GM19193 (cell line): Measurements from ENCODE around the gene INPP5D.

Experiments used
- POLR2A ChIP-seq: IDR thresholded peaks from 4 replicates; pipeline ENCODE4 v1.6.1; 2011; ENCODE audit not compliant: insufficient read depth, insufficient read length; ENCODE audit errors: extremely low read depth

Gene INPP5D

DNA sequence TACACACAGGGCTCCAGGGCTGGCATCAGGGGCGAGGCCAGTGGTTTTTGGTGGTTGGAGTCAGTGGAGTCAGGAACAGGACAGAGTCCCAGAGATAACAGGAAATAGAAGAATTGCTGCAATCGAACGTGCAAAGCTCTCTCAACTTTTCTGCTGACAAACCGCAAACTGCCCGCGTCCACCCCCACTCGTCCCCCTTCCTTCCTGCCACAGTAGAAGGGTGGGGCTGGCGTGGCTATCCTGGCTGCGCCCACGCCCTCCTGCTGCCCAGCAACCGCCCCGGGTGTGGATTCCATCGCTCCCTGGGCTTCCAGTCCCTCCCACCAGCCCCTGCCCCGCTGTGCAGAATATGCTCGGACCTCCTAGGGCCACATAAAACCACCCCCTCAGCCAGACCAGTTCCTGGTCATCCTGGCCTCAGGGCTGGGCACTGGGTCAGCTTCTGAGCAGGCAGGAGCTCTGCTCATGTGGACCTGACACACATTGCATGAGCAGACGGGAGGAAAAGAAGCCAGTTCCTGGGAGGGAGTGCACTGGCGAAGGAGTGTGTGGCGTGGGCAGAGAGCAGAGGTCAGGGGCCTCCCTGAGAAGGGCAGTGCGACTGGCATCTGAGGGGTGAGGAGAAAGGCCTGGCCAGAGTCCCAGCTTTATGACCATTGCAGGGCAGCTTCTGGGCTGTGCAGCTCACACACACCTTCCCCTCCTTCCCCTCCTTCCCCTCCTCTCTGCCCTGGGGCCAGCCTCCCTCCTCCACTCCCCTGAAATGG, 105.9 kb downstream of the INPP5D start:
- peak; percentile 23 for TF ChIP-seq POLR2A

- TF ChIP-seq POLR2A: no peak
Measured at GRCh38 chr2:233168445-233168844, 108.3 kb downstream of the INPP5D start.

DNA sequence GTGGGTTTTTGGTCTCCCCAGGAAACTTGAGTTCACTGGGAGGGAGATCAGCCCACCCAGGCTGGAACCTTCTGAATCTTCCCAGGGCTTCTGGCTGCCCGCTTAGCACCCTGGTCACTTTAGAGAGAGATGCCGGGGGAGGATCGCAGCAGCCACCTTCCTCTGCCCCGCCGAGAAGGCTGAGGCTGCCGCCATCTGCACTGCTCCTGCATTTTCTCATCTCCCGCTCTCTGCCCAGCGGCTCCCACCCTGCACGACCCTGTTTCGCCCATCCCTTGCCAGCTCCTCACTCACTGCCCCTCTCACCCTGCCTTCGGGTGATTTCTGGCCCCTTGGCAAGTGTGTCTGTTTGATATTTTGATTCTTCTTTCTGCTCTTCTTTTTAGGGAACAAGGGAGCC, 108.8 kb downstream of the INPP5D start:
- no peak for TF ChIP-seq POLR2A

- TF ChIP-seq POLR2A: no peak
Measured at GRCh38 chr2:233171344-233171743, 111.2 kb downstream of the INPP5D start.

- no peak for TF ChIP-seq POLR2A
Measured at GRCh38 chr2:233173115-233173514, 113.0 kb downstream of the INPP5D start.

DNA sequence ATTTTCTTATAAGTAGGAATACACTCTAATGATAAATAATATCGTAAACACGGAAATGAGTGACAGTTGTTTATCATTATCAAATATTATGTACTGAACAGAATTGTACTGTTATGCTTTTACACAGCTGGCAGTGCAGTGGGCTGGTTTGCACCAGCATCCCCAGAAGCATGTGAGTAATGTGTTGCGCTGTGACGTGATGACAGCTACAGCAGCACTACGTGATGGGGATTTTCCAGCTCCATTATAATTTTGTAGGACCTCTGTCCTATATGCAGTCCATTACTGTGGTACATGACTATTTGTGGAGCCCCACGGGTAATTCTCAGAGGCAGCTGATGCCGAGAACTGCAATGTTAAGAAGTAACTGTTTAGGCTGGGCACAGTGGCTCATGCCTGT, 114.0 kb downstream of the INPP5D start:
- TF ChIP-seq POLR2A: no peak

- no peak for TF ChIP-seq POLR2A
Measured at GRCh38 chr2:233178994-233179847, 119.1 kb downstream of the INPP5D start.

GRCh38 chr2:233179848-233180366, 119.8 kb downstream of the INPP5D start:
- TF ChIP-seq POLR2A: no peak

- TF ChIP-seq POLR2A: no peak
Measured at GRCh38 chr2:233183869-233184418, 123.8 kb downstream of the INPP5D start.

DNA sequence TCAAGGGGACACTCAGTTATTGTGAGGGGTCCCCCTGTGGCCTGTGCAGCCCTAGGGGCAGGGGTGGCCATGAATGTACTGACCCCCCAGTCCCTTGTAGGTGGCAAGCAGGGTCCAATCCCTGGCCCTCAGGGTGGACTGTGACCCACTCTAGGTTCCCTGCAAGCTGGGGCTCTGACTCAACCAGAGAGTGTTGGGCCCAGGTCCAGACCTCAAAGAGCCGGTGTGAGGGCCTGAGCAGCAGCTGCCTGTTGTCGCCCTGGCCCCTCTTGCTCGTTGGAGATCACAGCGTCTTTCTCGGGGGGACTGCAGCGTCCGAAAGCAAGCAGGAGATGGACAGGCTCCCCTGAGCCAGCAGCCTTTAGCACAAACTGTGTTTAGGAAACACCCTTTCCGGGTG, 124.5 kb downstream of the INPP5D start:
- no peak for TF ChIP-seq POLR2A

DNA sequence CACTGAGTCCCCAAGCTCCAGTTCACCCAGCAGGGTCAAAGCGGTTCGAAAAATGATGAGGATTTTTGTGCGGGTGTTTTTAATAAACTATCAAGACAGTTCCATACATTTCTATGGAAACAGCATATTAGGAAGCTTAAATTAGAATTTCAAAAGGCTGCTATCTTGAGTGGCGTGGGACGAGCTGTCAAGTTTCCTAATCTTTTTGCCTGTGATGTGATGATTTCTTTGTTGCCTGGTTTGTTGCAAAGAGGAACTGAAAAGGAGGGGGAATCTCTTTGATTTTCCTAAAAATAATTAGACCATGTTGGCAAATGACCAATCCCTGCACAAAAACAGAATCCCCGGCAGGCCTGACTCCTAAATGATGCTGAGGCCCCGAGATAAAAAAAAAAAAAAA, 125.2 kb downstream of the INPP5D start:
- TF ChIP-seq POLR2A: no peak

- no peak for TF ChIP-seq POLR2A
Measured at GRCh38 chr2:233185963-233186362, 125.8 kb downstream of the INPP5D start.

DNA sequence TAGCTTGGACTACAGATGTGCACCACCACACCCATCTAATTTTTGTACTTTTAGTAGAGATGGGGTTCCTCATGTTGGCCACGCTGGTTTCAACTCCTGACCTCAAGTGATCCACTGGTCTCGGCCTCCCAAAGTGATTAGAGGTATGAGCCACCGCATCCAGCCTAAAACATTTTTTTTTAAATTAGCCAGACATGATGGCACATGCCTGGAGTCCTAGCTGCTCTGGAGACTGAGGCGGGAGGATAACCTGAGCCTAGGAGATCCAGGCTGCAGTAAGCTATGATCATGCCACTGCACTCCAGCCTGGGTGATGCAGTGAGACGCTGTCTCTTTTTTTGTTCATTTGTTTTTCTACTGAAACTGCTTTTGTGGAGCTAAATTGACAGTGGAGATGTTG, 126.7 kb downstream of the INPP5D start:
- TF ChIP-seq POLR2A: no peak

DNA sequence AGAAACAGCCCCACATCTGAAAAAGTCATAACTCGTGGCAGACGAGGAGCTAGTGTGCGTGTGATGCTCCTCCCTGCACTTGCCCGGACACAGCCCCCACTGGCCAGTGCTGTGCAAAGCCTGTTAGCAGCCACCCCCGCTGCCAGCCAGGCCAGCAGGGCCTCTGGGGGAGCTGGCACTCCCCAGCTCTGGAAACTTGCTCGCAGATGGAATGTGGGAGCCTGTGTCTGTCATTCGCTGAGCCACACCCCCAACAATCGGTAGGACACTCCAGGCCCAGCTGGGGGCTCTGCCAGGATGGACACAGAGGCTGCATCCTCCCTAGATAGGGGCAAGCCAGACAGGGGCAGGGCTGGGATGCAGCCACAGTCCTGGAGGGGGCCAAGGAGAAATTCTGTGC, 128.9 kb downstream of the INPP5D start:
- peak; percentile 2 for TF ChIP-seq POLR2A

- no peak for TF ChIP-seq POLR2A
Measured at GRCh38 chr2:233193738-233194137, 133.6 kb downstream of the INPP5D start.
